GM21528 (cell line): Measurements from ENCODE around the gene PCTP.

Experiments used
- ATAC-seq: cut with Tn5 transposase; IDR thresholded peaks from one replicate; pipeline ENCODE4 v1.9.1; 2021; ENCODE audit warnings: mild to moderate bottlenecking, moderate library complexity; ENCODE audit not compliant: unreplicated experiment, low FRiP score

PCTP gene

DNA sequence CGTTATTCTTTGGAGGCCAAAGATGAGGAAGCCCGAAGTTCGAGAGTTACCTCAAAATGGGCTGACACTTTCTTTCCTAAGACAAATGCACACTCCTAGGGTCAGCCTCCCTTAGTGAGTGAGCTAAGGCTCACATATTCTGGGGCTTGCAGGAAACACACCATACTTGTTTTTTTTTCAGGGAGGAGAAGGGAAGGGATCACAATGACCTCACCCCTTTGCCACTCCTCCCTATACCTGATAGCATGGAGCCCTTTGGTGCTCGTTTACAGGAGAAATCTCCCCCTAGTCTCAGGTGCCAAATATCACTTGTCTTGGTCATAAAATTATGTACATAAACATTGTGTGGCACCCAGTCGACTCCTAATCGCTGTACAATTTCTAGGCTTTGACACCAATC is 23.6 kb upstream of the PCTP start:
- no peak for ATAC-seq

DNA sequence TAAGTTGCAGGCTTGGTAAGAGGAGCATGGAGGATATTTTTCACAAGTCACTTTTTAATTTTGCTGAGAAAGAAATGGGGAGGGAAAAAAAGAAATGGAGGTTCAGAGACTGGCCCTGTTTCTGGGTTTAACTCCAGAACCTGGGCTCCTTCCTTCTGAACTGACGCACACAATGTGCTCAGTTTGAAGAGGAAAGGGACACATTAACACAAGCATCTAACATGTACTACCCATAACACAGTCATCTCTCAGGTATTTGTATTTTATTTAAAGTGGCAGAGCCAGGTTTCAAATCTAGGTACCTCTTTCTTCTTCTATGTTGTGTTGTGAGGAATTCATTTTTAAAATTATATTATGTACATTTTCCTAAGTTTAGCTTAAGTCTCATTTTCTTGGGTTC is 22.9 kb upstream of the PCTP start:
- no peak for ATAC-seq

DNA sequence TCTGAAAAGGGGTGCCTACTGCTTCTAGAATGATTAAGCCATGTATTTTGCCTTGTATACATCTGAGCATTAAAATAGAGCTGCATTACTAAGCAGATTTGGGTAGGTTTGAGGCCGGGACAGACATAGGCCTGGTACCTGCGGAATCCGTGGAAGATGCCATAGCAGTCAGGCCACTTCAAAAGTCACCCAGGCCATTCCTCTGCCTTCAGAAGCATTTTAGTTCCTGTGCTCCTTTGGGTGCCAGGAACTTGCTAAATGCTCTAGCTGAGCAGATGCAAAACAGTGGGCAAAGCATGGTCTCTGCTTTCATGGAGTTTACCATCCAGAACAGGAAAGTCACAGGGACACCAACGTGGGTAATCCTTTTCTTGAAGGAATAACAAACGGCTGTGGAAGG is 22.5 kb upstream of the PCTP start:
- ATAC-seq: no peak

DNA sequence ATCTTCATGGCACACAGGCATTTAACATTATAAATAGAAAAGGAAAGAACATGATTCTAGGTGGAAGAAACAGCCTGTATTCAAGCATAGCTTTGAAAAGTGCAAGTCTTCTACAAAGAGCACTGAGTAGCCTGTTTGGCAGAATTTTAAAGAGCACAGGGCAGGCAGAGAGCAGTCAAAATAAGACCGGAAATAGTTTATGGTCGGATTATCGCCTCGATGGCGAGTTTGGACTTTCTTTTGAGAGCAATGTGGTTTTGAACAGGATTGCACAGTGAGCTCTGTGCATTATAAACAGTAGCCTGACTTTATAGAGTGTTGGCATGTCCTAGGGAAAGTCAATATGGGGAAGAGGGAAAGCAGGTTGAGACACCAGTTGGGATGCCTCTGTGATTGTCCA is 22.0 kb upstream of the PCTP start:
- no peak for ATAC-seq

- no peak for ATAC-seq
Observed at GRCh38 chr17:55729484-55729883, 21.4 kb upstream of the PCTP start.

GRCh38 chr17:55730380-55730779 is 20.5 kb upstream of the PCTP start:
- ATAC-seq: no peak

DNA sequence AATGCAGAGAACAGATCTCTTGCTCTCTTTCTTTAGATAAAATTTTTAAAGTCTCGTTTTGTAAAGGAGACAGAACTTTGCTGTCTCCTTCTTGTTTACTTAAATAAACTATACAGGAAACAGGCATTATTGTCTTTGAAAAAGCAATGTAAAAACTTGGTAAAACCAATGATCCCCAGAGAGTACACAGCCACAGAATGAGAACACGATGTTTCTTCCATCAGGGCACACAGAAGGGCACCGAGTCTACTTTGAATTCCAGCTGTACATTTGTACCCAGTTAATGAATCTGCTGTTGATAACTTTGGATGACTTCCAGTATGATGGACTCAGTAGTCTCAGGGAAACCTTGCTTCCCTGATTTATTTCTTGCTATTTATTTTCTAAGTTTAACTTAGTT is 20.0 kb upstream of the PCTP start:
- ATAC-seq: no peak

- ATAC-seq: no peak
Observed at GRCh38 chr17:55731586-55732250, 19.1 kb upstream of the PCTP start.

GRCh38 chr17:55734128-55734781 is 16.6 kb upstream of the PCTP start:
- ATAC-seq: no peak

- ATAC-seq: no peak
Observed at GRCh38 chr17:55735731-55736405, 15.0 kb upstream of the PCTP start.

DNA sequence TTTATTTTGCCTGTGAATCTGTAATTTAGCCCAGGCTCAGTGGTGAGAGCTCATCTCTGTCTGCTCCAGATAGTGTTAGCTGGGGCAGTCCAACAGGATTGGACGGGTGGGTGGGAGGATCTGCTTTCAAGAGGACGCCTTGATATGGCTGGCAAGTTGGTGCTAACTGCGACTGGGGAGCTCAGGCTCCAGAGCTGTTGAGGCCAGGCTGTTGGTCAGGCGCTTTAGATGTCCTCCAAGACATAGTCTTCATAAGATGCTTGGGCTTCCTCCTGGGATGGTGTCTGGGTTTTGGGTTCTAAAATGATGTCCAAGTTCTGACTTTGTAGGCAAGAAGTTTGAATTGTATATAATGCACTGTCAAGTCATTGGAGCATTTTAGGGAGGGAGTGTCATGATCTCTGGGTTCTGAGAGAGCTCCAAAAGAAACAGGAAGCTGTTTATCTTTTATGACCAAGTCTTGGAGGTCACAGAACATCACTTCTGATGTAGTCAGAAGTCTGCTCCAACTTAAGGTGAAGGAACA is 12.8 kb upstream of the PCTP start:
- ATAC-seq: no peak

DNA sequence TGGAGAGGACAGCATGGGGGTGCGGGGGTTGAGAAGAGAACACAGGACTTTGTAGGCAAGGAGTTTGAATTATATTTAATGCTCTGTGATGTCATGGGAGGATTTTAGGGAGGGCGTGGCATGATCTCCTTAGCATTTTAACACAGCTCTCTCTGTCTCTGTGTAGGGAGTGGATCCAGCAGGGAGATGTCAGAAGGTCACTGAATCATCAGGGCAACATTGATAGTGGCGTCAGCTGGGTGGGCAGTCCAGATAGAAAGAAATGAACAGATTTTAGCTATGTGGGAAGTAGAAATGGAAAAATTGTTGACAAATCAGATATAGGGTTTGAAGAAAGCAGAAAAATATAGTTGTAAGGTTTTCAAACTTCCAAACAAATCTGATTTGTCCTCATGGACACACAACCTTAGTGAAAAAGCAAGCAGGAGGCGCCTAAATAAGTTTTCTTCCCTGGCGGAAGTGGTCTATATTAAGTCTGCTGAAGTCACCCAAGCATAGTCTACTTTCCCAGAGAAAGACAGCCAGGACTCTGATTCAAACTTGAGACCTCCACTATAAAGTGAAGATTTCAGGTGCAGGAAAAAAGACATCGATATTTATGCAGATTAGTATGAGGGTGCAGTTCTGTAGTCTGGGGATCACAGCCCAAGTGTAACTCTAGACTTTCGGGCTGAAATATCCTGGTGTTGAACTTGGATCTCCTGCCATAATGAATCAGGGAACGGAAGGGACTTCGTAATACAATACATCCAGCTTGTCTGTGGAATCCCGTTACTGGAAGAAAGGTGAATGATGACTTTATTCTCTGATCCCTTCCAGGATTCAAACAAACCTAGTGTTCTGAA is 10.1 kb upstream of the PCTP start:
- no peak for ATAC-seq

DNA sequence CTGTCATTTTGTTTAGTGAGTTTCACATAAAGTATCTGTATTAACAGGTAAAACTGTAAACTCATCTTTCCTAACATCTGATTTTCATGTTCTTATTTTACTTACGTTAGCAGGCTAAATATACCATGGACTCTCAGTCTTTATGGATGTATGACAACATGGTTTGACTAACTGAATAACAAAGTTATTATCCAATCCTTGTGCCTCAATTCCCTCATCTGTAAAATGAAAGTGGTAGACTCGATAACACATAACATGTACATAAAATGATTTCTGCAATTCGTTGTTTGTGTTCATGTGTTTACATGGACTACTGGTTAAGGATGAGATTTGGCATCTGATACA is 9.5 kb upstream of the PCTP start:
- ATAC-seq: no peak

DNA sequence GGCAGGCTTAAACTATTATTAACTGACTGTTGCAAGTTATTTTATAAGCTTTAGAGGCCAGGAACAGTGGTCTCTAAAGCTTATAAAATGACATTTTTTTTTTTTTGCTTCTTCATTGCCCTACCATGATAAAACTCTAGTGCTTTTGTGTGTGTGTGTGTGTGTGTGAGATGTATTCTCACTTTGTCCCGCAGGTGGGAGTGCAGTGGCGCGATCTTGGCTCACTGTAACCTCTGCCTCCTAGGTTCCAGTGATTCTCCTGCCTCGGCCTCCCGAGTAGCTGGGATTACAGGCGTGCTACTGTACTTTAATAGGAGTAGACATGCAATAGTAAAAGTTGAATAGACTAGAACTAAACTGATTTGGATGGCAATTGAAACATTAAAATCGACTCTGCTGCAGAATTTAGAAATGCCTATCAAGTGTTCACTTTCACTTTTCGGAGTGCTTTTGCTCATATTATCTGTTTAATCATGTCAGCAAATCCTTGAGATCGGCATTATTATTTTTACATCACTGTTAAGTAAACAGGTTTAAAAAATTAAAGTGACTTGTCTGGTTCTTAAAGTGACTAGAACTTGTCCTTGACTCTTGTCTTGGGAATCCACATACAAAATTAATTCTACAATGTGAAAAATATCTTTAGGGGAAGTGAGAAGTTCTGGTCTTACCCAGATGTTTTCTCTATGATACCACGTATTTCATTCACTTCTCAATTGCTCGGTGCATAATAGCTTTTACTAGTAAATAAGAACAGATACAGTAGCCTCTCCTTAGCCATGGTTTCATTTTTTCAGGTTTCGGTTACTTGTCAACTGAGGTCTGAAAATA is 8.4 kb upstream of the PCTP start:
- ATAC-seq: peak; percentile 93

DNA sequence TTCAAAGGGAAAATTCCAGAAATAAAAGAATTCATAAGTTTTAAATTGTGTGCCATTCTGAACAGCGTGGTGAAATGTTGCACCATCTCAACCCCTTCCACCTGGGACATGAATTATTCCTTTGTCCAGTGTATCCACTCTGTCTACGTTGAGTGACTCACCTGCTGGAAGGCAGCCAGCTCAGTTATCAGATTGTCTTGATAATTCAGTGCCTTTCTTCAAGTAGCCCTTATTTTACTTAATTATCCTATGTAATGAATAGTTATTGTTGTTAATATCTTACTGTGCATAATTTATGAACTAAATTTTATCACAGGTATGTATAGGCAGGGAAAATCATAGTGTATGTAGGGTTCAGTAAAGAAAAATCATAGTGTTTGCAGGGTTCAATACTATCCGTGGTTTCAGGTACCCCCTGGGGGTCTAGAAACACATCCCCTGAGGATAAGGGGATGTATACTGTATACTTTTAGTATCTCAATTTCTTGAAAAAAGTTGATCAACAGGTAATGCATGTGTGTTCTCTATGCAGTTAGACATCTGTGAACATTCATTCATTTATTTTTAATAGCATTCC is 7.7 kb upstream of the PCTP start:
- ATAC-seq: peak; percentile 35

DNA sequence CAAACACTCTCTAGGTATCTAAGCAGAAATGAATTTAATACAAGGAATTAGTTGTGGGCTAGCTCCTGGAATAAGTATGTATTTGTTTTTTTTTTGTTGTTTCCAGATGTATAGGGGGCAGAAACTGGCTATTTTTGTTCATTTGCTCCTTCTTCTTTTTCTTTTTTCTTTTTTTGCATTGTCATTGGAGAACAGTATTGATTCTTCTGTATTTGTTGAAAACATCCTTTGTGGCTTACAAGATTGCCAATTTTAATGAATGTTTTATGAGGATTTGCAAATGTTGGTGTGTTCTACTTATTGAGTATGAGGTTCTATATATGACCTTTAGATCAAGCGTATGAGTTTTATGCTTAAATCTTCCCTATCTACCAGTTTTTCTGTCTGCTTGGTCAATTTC is 5.6 kb upstream of the PCTP start:
- no peak for ATAC-seq

DNA sequence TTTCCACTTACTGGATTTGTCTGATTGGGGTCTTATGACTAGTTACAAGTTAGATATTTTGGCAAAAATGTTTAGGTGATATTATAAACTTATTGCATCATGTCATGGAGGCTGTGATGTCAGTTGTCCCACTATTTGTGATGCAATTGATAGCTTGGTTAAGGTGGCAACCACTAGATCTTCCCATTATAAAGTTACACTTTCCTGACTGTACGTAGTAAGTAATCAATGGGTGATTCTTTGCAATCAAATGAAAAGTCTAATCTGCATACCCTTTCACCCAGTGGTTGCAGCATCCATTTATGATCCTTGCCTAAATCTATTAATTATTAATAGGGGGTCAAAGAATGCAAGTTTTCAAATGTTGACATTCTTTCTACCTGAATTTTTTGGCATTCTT is 4.4 kb upstream of the PCTP start:
- ATAC-seq: no peak

DNA sequence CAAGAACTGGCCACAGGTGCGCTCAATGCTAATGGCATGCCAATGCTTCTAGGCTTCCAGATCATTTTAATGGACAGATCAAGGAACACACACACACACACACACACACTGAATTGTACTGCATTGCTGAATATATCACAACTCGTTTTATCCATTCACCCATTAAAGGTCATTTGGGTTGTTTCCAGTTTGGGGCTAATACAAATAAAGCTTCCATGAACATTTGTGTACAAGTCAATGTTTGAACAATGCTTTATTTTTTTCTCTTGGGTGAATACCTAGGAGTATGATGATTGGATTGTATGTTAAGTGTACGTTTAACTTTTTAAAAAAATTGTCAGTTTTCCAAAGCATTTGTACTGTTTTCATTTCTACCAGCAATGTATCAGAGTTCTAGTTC is 3.6 kb upstream of the PCTP start:
- ATAC-seq: no peak

DNA sequence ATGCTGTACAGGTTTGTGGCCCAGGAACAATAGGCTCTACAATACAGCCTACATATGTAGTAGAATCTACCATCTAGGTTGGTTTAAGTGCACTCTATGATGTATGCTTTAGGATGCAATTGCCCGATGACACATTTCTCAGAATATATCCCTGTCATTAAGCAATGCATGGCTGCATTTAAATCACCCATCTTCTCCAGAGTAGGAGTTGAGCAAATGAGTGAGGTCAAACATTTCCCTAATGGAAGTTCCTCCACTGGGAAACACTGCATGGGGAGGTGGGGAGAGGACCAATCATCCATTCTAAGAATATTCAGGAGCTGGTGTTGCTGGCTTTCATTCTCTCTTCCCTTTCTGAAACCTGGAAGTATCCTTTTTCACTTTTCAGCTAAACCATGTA is 2.0 kb upstream of the PCTP start:
- ATAC-seq: no peak

GRCh38 chr17:55749985-55750384 is 866 bp upstream of the PCTP start:
- no peak for ATAC-seq
